HepG2 (cell line): ENCODE data around the gene CAPZB. TPM values are rescaled to one million over a fixed set of nuclear protein-coding genes. Genes with fewer than 3 reads are reported as not detected.
A peak's percentile ranks its signal among the peaks of the same experiment; 100 is the strongest.

Experiments used
- FOXA3 ChIP-seq: IDR thresholded peaks from 2 replicates; pipeline ENCODE4 v1.6.1; 2016; ENCODE audit warnings: missing genetic modification reagents, missing compliant biosample characterization
- GRHL1 ChIP-seq: sonication (generic); formaldehyde crosslinking; conservative IDR thresholded peaks from 2 replicates; pipeline ENCODE4 v1.8.0; 2022; ENCODE audit warnings: missing genetic modification reagents
- HNRNPH1 ChIP-seq: fragments of 200-400 bp; formaldehyde crosslinking; optimal IDR thresholded peaks from 2 replicates; pipeline ENCODE3; 2017; ENCODE audit warnings: mild to moderate bottlenecking, low read depth, low read length
- KDM3A ChIP-seq: IDR thresholded peaks from 2 replicates; pipeline ENCODE4 v1.6.1; 2018; ENCODE audit warnings: low read depth, missing compliant biosample characterization
- KLF13 ChIP-seq: sonication (generic); formaldehyde crosslinking; IDR thresholded peaks from 2 replicates; pipeline ENCODE4 v1.4.0; 2020; ENCODE audit warnings: mild to moderate bottlenecking, missing genetic modification reagents
- KLF6 ChIP-seq: IDR thresholded peaks from 2 replicates; pipeline ENCODE4 v1.8.0; 2016; ENCODE audit warnings: missing biosample characterization, missing genetic modification reagents
- MEIS2 ChIP-seq: sonication (generic); formaldehyde crosslinking; IDR thresholded peaks from 2 replicates; pipeline ENCODE4 v1.9.0; 2021; ENCODE audit warnings: mild to moderate bottlenecking, missing genetic modification reagents
- NFIB ChIP-seq: sonication (generic); formaldehyde crosslinking; IDR thresholded peaks from 2 replicates; pipeline ENCODE4 v1.9.0; 2021; ENCODE audit warnings: missing genetic modification reagents, mild to moderate bottlenecking, borderline replicate concordance
- PAF1 ChIP-seq: IDR thresholded peaks from 2 replicates; pipeline ENCODE4 v1.6.1; 2016; ENCODE audit warnings: missing genetic modification reagents, missing compliant biosample characterization
- PAWR ChIP-seq: sonication (generic); formaldehyde crosslinking; IDR thresholded peaks from 2 replicates; pipeline ENCODE4 v1.4.0; 2020; ENCODE audit warnings: missing genetic modification reagents, mild to moderate bottlenecking, borderline replicate concordance
- PHF21A ChIP-seq: sonication (generic); formaldehyde crosslinking; IDR thresholded peaks from 2 replicates; pipeline ENCODE4 v1.5.0; 2020; ENCODE audit warnings: mild to moderate bottlenecking, missing genetic modification reagents
- RNF219 ChIP-seq: sonication (generic); formaldehyde crosslinking; IDR thresholded peaks from 2 replicates; pipeline ENCODE4 v1.5.0; 2020; ENCODE audit warnings: mild to moderate bottlenecking, missing genetic modification reagents
- RXRB ChIP-seq: IDR thresholded peaks from 2 replicates; pipeline ENCODE4 v1.6.1; 2016; ENCODE audit warnings: borderline replicate concordance, missing genetic modification reagents, missing compliant biosample characterization
- TEAD2 ChIP-seq: sonication (generic); formaldehyde crosslinking; IDR thresholded peaks from 2 replicates; pipeline ENCODE4 v1.9.0; 2021; ENCODE audit warnings: missing genetic modification reagents
- U2AF2 ChIP-seq: fragments of 200-400 bp; formaldehyde crosslinking; IDR thresholded peaks from 2 replicates; pipeline ENCODE4 v1.6.1; 2017; ENCODE audit warnings: low read depth, mild to moderate bottlenecking, low read length
- ZNF18 ChIP-seq: sonication (generic); formaldehyde crosslinking; IDR thresholded peaks from 2 replicates; pipeline ENCODE4 v1.8.0; 2022; ENCODE audit warnings: mild to moderate bottlenecking, missing genetic modification reagents; ENCODE audit not compliant: insufficient replicate concordance
- ZNF335 ChIP-seq: sonication (generic); formaldehyde crosslinking; IDR thresholded peaks from 2 replicates; pipeline ENCODE4 v1.4.0; 2020; ENCODE audit warnings: missing genetic modification reagents
- ZNF713 ChIP-seq: sonication (generic); formaldehyde crosslinking; IDR thresholded peaks from 2 replicates; pipeline ENCODE4 v1.4.0; 2020; ENCODE audit warnings: mild to moderate bottlenecking, missing genetic modification reagents
- ZNF75D ChIP-seq: sonication (generic); formaldehyde crosslinking; IDR thresholded peaks from 2 replicates; pipeline ENCODE4 v1.8.1; 2023; ENCODE audit warnings: missing genetic modification reagents, mild to moderate bottlenecking, borderline replicate concordance
- ZNF772 ChIP-seq: sonication (generic); formaldehyde crosslinking; IDR thresholded peaks from 2 replicates; pipeline ENCODE4 v1.5.0; 2020; ENCODE audit warnings: mild to moderate bottlenecking, missing genetic modification reagents
- ZSCAN21 ChIP-seq: sonication (generic); formaldehyde crosslinking; IDR thresholded peaks from 2 replicates; pipeline ENCODE4 v1.8.0; 2022; ENCODE audit warnings: mild to moderate bottlenecking, missing genetic modification reagents, moderate library complexity, borderline replicate concordance
- polyA plus RNA-seq, 8 experiments: library from polyadenylated mRNA; depleted of rRNA in 3 of 8; stranded (reverse) in 7 of 8; unstranded in 1 of 8; fragments of >200 nt; fragmentation: Illumina TruSeq in 4 of 8; extraction: Trizol in 4 of 8; gene quantifications; 2 replicates each; pipeline versions ENCODE4 v1.2.1 to v1.2.3, GENCODE V29; 2011 to 2016; ENCODE audit warnings: low read depth in 4 of 8, missing spikeins in 1 of 8, mixed read lengths in 1 of 8; ENCODE audit not compliant: insufficient read depth in 1 of 8
- total RNA-seq, 5 experiments: library from RNA; depleted of rRNA; stranded (reverse); fragments of >200 nt; fragmentation: Illumina TruSeq; extraction: Trizol; gene quantifications; 2 replicates each; pipeline ENCODE4 v1.2.3, GENCODE V29; 2016; ENCODE audit warnings: low read depth in 1 of 5
- TF ChIP-seq, protein P1 (sequence below): IDR thresholded peaks from 2 replicates; pipeline ENCODE4 v1.6.1; 2016
- TF ChIP-seq, protein P2 (sequence below): sonication (generic); formaldehyde crosslinking; IDR thresholded peaks from 2 replicates; pipeline ENCODE4 v1.4.0; 2020; ENCODE audit warnings: missing genetic modification reagents

CAPZB gene
- total and polyA plus RNA-seq, 2 of the 13 experiments (the other 11 are each of a cell fraction or from before 2014, with no cell fraction given), result 58.9 to 76.9 TPM

DNA sequence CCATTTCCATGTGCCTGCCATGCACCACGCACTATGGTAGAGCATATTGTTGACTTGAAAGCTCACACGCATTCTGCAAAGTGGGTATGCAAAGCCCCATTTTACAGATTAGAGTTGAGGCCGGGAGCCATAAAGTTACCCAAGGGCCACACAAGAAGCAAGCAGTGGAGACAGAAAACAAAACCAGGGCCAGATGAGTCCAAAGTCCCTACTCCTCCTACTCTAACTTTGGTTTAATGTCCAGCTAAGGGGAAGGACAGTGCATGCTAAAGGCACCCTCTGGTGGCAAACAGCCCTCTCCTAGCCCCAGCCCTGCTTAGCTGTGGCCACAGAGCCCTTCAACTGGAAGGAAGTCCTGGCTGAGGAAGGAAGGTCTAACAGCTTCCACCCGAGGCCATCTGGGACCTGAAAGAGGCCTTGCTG lies 98.3 kb downstream of the CAPZB start (continued):
- TF ChIP-seq GRHL1 (CRISPR knock-in tag), result no peak
- no peak for TF ChIP-seq KLF13 (CRISPR knock-in tag)
- TF ChIP-seq, protein P1, sequence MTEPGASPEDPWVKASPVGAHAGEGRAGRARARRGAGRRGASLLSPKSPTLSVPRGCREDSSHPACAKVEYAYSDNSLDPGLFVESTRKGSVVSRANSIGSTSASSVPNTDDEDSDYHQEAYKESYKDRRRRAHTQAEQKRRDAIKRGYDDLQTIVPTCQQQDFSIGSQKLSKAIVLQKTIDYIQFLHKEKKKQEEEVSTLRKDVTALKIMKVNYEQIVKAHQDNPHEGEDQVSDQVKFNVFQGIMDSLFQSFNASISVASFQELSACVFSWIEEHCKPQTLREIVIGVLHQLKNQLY (CRISPR knock-in tag), result no peak
- TF ChIP-seq ZNF75D (CRISPR knock-in tag), result no peak
- no peak for TF ChIP-seq TEAD2 (CRISPR knock-in tag)
- TF ChIP-seq RXRB (CRISPR knock-in tag), result peak; percentile 49; the same call in 1 of the 2 replicates
- TF ChIP-seq PAF1, result no peak
- no peak for TF ChIP-seq KLF6
- no peak for TF ChIP-seq ZNF18
- no peak for TF ChIP-seq ZSCAN21 (CRISPR knock-in tag)
- peak; percentile 34; the same call in 1 of the 2 replicates for TF ChIP-seq FOXA3 (CRISPR knock-in tag)
- TF ChIP-seq ZNF713 (CRISPR knock-in tag), result no peak
- TF ChIP-seq ZNF335 (CRISPR knock-in tag), result 0 out of 2 replicates have a peak, but pooled peaks have one; percentile 23
- no peak for TF ChIP-seq PAWR (CRISPR knock-in tag)
- peak; percentile 78 for TF ChIP-seq PHF21A (CRISPR knock-in tag)
- no peak for TF ChIP-seq RNF219 (CRISPR knock-in tag)
- TF ChIP-seq KDM3A (CRISPR knock-in tag), result peak; percentile 15; the same call in 1 of the 2 replicates
- no peak for TF ChIP-seq NFIB (CRISPR knock-in tag)
- TF ChIP-seq, protein P2, sequence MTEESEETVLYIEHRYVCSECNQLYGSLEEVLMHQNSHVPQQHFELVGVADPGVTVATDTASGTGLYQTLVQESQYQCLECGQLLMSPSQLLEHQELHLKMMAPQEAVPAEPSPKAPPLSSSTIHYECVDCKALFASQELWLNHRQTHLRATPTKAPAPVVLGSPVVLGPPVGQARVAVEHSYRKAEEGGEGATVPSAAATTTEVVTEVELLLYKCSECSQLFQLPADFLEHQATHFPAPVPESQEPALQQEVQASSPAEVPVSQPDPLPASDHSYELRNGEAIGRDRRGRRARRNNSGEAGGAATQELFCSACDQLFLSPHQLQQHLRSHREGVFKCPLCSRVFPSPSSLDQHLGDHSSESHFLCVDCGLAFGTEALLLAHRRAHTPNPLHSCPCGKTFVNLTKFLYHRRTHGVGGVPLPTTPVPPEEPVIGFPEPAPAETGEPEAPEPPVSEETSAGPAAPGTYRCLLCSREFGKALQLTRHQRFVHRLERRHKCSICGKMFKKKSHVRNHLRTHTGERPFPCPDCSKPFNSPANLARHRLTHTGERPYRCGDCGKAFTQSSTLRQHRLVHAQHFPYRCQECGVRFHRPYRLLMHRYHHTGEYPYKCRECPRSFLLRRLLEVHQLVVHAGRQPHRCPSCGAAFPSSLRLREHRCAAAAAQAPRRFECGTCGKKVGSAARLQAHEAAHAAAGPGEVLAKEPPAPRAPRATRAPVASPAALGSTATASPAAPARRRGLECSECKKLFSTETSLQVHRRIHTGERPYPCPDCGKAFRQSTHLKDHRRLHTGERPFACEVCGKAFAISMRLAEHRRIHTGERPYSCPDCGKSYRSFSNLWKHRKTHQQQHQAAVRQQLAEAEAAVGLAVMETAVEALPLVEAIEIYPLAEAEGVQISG, result peak; percentile 35; the same call in 1 of the 2 replicates
- TF ChIP-seq HNRNPH1, result no peak
- no peak for TF ChIP-seq U2AF2
- TF ChIP-seq MEIS2, result no peak
- no peak for TF ChIP-seq ZNF772 (CRISPR knock-in tag)
